CD4-positive, alpha-beta T cell (primary cell): ENCODE results near the gene AKR1E2. TPM values are rescaled to one million over a fixed set of nuclear protein-coding genes. Genes with fewer than 3 reads are reported as not detected.
"Not testable (repeated sequence)": the region's sequence is repeated elsewhere in the genome, so short reads cannot be mapped to it uniquely, and the experiment has no call there.

Source experiments
- ATAC-seq: fragments of 200-7000 bp; cut with Tn5 transposase; one replicate; pipeline ENCODE4 v1.10.0; 2022; ENCODE audit warnings: mild to moderate bottlenecking; ENCODE audit not compliant: poor library complexity
- CTCF ChIA-PET: fragments of 350-600 bp; sonication (Branson Sonifier 250); formaldehyde crosslinking; loops from one replicate; lab custom pipeline; 2021; ENCODE audit warnings: antibody characterized with exemption, inconsistent platforms; lab: Charles Lee
- POLR2A ChIA-PET: fragments of 350-600 bp; sonication (Branson Sonifier 250); formaldehyde crosslinking; loops from one replicate; lab custom pipeline; 2021; ENCODE audit warnings: antibody characterized with exemption, inconsistent platforms; lab: Charles Lee
- DNase-seq, 14 experiments: peaks; one replicate each; pipeline ENCODE4 v3.0.0-alpha.2; 2013 to 2020; ENCODE audit warnings: mixed read lengths in 2 of 14
- H3K27ac ChIP-seq, 2 donors: one replicate each; pipeline versions ENCODE4 v1.5.1 to v1.7.0; 2013; ENCODE audit warnings: low read length in 2 of 2, low read depth in 1 of 2, mild to moderate bottlenecking in 1 of 2
- H3K27me3 ChIP-seq, 2 experiments: 1 replicate in 1 of 2; 2 replicates in 1 of 2; pipeline versions ENCODE4 v1.6.1 to v1.7.0; 2013; ENCODE audit warnings: low read length in 2 of 2, control low read depth in 1 of 2, mild to moderate bottlenecking in 1 of 2, moderate library complexity in 1 of 2; ENCODE audit not compliant: insufficient read depth in 2 of 2, control insufficient read depth in 1 of 2
- H3K36me3 ChIP-seq: one replicate; pipeline ENCODE4 v1.6.1; 2013; ENCODE audit warnings: low read length, control low read depth; ENCODE audit not compliant: insufficient read depth
- H3K4me1 ChIP-seq: one replicate; pipeline ENCODE4 v1.6.1; 2013; ENCODE audit warnings: low read length, control low read depth; ENCODE audit not compliant: insufficient read depth
- H3K4me3 ChIP-seq: one replicate; pipeline ENCODE4 v1.5.1; 2013; ENCODE audit warnings: mild to moderate bottlenecking, low read length, moderate library complexity
- H3K9me3 ChIP-seq, 2 experiments: 1 replicate in 1 of 2; 2 replicates in 1 of 2; pipeline versions ENCODE4 v1.6.1 to v1.7.0; 2013; ENCODE audit warnings: low read length in 2 of 2, mild to moderate bottlenecking in 2 of 2, control low read depth in 1 of 2, moderate library complexity in 1 of 2; ENCODE audit not compliant: control insufficient read depth in 1 of 2, insufficient read depth in 1 of 2
- H3K27ac Mint-ChIP-seq: one replicate; pipeline ENCODE4 v1.8.0; 2020; ENCODE audit warnings: mixed read lengths
- H3K27me3 Mint-ChIP-seq: one replicate; pipeline ENCODE4 v1.8.0; 2021; ENCODE audit warnings: mixed read lengths
- H3K36me3 Mint-ChIP-seq: one replicate; pipeline ENCODE4 v1.8.0; 2021; ENCODE audit warnings: low read depth, mixed read lengths
- H3K4me1 Mint-ChIP-seq: one replicate; pipeline ENCODE4 v1.8.0; 2021; ENCODE audit warnings: low read depth, mixed read lengths
- H3K4me3 Mint-ChIP-seq: one replicate; pipeline ENCODE4 v1.8.0; 2020; ENCODE audit warnings: mild to moderate bottlenecking, mixed read lengths
- H3K9me3 Mint-ChIP-seq: one replicate; pipeline ENCODE4 v1.8.0; 2020; ENCODE audit warnings: mixed read lengths
- intact Hi-C, 2 experiments: fragments of 100-400 bp; cut with DNase I in 1 of 2; cut with micrococcal nuclease in 1 of 2; formaldehyde crosslinking; loops; one replicate each; pipeline versions ENCODE4 v1.15.1 to v1.9.0; 2023 to 2025; cut with DNase I, micrococcal nuclease
- total RNA-seq, 174 experiments: library from RNA in 2 of 174; stranded (reverse) in 2 of 174; gene quantifications; one replicate each; pipeline ENCODE4 v1.2.3 and lab custom pipeline; 2021 to 2026
- TF ChIP-seq, protein P1 (sequence below): fragments of 200-600 bp; IDR thresholded peaks from one replicate; pipeline ENCODE4 v1.8.0; 2022; ENCODE audit warnings: antibody characterized with exemption, mild to moderate bottlenecking

The AKR1E2 gene
- total RNA-seq, 2 experiments from 2014 or later: 26.0 to 30.4 TPM

DNA sequence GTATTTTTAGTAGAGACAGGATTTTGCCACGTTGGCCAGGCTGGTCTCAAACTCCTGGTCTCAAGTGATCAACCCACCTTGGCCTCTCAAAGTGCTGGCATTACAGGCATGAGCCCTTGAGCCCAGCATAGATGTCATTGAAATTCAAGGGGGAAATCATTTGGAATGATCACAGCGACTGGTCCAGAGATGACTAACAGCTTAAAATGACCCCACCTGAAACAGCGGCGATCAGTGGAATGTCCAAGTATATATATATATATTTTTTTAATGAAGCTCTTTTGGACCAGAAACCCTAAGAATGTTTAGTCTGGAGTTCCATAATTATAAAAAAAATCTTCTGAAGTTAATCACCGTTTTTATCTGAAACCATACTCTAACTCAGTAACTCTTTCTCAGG is 12.5 kb upstream of the AKR1E2 start:
- intact Hi-C loops: loop anchor here in 1 of 2 experiments (10.0 kb wide), 1 partner anchor 571 kb away; no protein-coding TSS in a partner anchor
- Histone ChIP-seq H3K27me3 (peaks cover 0 to 4% of the 10 kb centered on the region in 2 experiments), H3K4me3 (no peak overlapping the region), H3K4me1 (peaks cover 3% of the 10 kb centered on the region), H3K27ac (no peak overlapping the region), H3K9me3 (no peaks in the 10 kb centered on the region), H3K36me3 (no peaks in the 10 kb centered on the region)
- no peaks in the 10 kb centered on the region for H3K9me3 Mint-ChIP-seq
- H3K27me3 Mint-ChIP-seq: peaks cover 11% of the 10 kb centered on the region
- CTCF ChIA-PET: no interaction called here
- DNase-seq: no peak
- H3K36me3 Mint-ChIP-seq: no peaks in the 10 kb centered on the region
- no peaks in the 10 kb centered on the region for H3K4me1 Mint-ChIP-seq
- TF ChIP-seq, protein P1, sequence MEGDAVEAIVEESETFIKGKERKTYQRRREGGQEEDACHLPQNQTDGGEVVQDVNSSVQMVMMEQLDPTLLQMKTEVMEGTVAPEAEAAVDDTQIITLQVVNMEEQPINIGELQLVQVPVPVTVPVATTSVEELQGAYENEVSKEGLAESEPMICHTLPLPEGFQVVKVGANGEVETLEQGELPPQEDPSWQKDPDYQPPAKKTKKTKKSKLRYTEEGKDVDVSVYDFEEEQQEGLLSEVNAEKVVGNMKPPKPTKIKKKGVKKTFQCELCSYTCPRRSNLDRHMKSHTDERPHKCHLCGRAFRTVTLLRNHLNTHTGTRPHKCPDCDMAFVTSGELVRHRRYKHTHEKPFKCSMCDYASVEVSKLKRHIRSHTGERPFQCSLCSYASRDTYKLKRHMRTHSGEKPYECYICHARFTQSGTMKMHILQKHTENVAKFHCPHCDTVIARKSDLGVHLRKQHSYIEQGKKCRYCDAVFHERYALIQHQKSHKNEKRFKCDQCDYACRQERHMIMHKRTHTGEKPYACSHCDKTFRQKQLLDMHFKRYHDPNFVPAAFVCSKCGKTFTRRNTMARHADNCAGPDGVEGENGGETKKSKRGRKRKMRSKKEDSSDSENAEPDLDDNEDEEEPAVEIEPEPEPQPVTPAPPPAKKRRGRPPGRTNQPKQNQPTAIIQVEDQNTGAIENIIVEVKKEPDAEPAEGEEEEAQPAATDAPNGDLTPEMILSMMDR: no peak
- POLR2A ChIA-PET: interaction anchor here (0.6 to 2.0 kb wide), 2 partner anchors 12 to 13 kb away, joined by 3 to 6 read pairs; partner anchors contain the start of gene AKR1E2
- H3K4me3 Mint-ChIP-seq: no peak overlapping the region
- ATAC-seq: no peak
- H3K27ac Mint-ChIP-seq: no peak overlapping the region

DNA sequence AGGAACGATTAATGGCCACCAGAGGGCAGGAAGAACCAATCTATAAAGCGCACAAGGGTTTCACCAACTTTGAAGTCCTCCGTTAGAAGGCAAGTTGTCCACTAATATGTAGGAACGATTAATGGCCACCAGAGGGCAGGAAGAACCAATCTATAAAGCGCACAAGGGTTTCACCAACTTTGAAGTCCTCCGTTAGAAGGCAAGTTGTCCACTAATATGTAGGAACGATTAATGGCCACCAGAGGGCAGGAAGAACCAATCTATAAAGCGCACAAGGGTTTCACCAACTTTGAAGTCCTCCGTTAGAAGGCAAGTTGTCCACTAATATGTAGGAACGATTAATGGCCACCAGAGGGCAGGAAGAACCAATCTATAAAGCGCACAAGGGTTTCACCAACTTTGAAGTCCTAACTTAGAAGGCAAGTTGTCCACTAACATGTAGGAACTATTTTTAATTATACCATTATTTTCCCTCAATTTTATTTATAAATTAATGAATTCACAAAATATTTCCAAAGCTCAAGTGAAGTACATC is 10.3 kb upstream of the AKR1E2 start:
- H3K4me1 Mint-ChIP-seq, H3K9me3 ChIP-seq, H3K4me3 Mint-ChIP-seq, H3K27me3 ChIP-seq, H3K4me3 ChIP-seq, ATAC-seq, H3K36me3 ChIP-seq, H3K9me3 Mint-ChIP-seq, H3K27ac Mint-ChIP-seq, DNase-seq, H3K36me3 Mint-ChIP-seq, H3K27ac ChIP-seq, H3K4me1 ChIP-seq: not testable (repeated sequence)
- intact Hi-C loops: loop anchor here (1.0 to 10.0 kb wide), 6 partner anchors 19 to 617 kb away; partner anchors contain the start of gene AKR1C3 (in 1 of the 2)
- H3K27me3 Mint-ChIP-seq: peaks cover 20% of the 10 kb centered on the region
- TF ChIP-seq, protein P1: peak; percentile 80
- ChIA-PET POLR2A (interaction anchor here (1.0 kb wide), 1 partner anchor 618 kb away, joined by 3 read pairs; no protein-coding TSS in a partner anchor), CTCF (interaction anchor here (0.8 to 2.3 kb wide), 6 partner anchors 10 to 807 kb away, joined by 4 to 21 read pairs (median 6); partner anchors contain the start of gene AKR1E2)

- no peak overlapping the region for H3K27ac ChIP-seq
- TF ChIP-seq, protein P1: no peak
- no peaks in the 10 kb centered on the region for H3K36me3 Mint-ChIP-seq
- H3K4me1 Mint-ChIP-seq: no peaks in the 10 kb centered on the region
- no peaks in the 10 kb centered on the region for H3K9me3 Mint-ChIP-seq
- ATAC-seq: no peak
- no peak for DNase-seq
- POLR2A ChIA-PET: no interaction called here
- H3K4me3 ChIP-seq: no peak overlapping the region
- no peak overlapping the region for H3K27ac Mint-ChIP-seq
- H3K27me3 ChIP-seq: peaks cover 0 to 4% of the 10 kb centered on the region in 2 experiments
- H3K9me3 ChIP-seq: no peaks in the 10 kb centered on the region
- H3K4me3 Mint-ChIP-seq: no peak overlapping the region
- intact Hi-C loops: loop anchor here in 1 of 2 experiments (2.0 to 10.0 kb wide), 3 partner anchors 32 to 615 kb away; no protein-coding TSS in a partner anchor
- CTCF ChIA-PET: no interaction called here
- H3K4me1 ChIP-seq: peaks cover 3% of the 10 kb centered on the region
- H3K27me3 Mint-ChIP-seq: peaks cover 23% of the 10 kb centered on the region
- no peaks in the 10 kb centered on the region for H3K36me3 ChIP-seq
Observed at GRCh38 chr10:4816966-4817365, 9.0 kb upstream of the AKR1E2 start.
